IMR-90 (cell line): ENCODE data around the gene CDH15. TPM values are rescaled to one million over a fixed set of nuclear protein-coding genes. Genes with fewer than 3 reads are reported as not detected.

Experiments
- ATAC-seq: fragments of 200-7000 bp; cut with Tn5 transposase; 2 replicates; pipeline ENCODE4 v1.9.1; 2020; ENCODE audit warnings: low read depth, mild to moderate bottlenecking, moderate library complexity
- BruUV-seq: library from RNA; stranded (reverse); fragments of 400-500 nt; replicated peaks from 2 replicates; lab custom pipeline; 2021; lab: Mats Ljungman, UMichigan
- CTCF ChIA-PET: fragments of 300-600 bp; formaldehyde crosslinking; extraction: SDS; loops from one replicate; lab custom pipeline; 2021; ENCODE audit warnings: antibody characterized with exemption; lab: Yijun Ruan, JAX
- POLR2A ChIA-PET: fragments of 300-600 bp; sonication (Branson Sonifier 250); formaldehyde crosslinking; loops from one replicate; lab custom pipeline; 2022; ENCODE audit warnings: antibody characterized with exemption; ENCODE audit not compliant: unreplicated experiment; lab: Charles Lee
- DNase-seq: peaks from one replicate; pipeline ENCODE4 v3.0.0; 2013
- H2AFZ ChIP-seq: replicated peaks from 2 replicates; pipeline ENCODE3; 2013; ENCODE audit warnings: low read length, mild to moderate bottlenecking; ENCODE audit not compliant: poor library complexity
- H2AK5ac ChIP-seq: 2 replicates; pipeline ENCODE4 v1.6.1; 2013; ENCODE audit warnings: low read depth, low read length, inconsistent platforms
- H2AK9ac ChIP-seq: replicated peaks from 2 replicates; pipeline ENCODE3; 2013; ENCODE audit warnings: mild to moderate bottlenecking, low read depth, low read length, moderate library complexity; ENCODE audit not compliant: poor library complexity
- H2BK120ac ChIP-seq: 2 replicates; pipeline ENCODE4 v1.6.1; 2013; ENCODE audit warnings: low read depth, low read length, inconsistent platforms
- H2BK15ac ChIP-seq: 3 replicates; pipeline ENCODE4 v1.6.1; 2013; ENCODE audit warnings: low read depth, low read length, inconsistent platforms
- H2BK20ac ChIP-seq: 2 replicates; pipeline ENCODE4 v1.6.1; 2013; ENCODE audit warnings: low read depth, mild to moderate bottlenecking, inconsistent platforms, low read length, moderate library complexity
- H2BK5ac ChIP-seq: 2 replicates; pipeline ENCODE4 v1.6.1; 2013; ENCODE audit warnings: mild to moderate bottlenecking, low read depth, low read length, inconsistent platforms; ENCODE audit not compliant: poor library complexity, severe bottlenecking
- H3K14ac ChIP-seq: replicated peaks from 2 replicates; pipeline ENCODE4 v1.6.1; 2013; ENCODE audit warnings: low read depth, low read length, inconsistent platforms
- H3K18ac ChIP-seq: 2 replicates; pipeline ENCODE4 v1.6.1; 2013; ENCODE audit warnings: low read depth, low read length, control low read depth
- H3K23ac ChIP-seq: 2 replicates; pipeline ENCODE4 v1.6.1; 2013; ENCODE audit warnings: low read depth, low read length, inconsistent platforms
- H3K27ac ChIP-seq: 2 replicates; pipeline ENCODE4 v1.5.1; 2013; ENCODE audit warnings: mild to moderate bottlenecking, control low read depth, low read length; ENCODE audit not compliant: insufficient read depth
- H3K27me3 ChIP-seq: 2 replicates; pipeline ENCODE4 v1.6.1; 2013; ENCODE audit warnings: low read length; ENCODE audit not compliant: control insufficient read depth, insufficient read depth
- H3K36me3 ChIP-seq: 2 replicates; pipeline ENCODE4 v1.6.1; 2013; ENCODE audit warnings: low read length, mixed read lengths; ENCODE audit not compliant: control insufficient read depth, insufficient read depth
- H3K4ac ChIP-seq: 2 replicates; pipeline ENCODE4 v1.6.1; 2013; ENCODE audit warnings: low read depth, low read length, inconsistent platforms
- H3K4me1 ChIP-seq: 2 replicates; pipeline ENCODE4 v1.6.1; 2013; ENCODE audit warnings: low read length, mixed read lengths; ENCODE audit not compliant: control insufficient read depth, insufficient read depth
- H3K4me2 ChIP-seq: 2 replicates; pipeline ENCODE4 v1.6.1; 2013; ENCODE audit warnings: low read depth, mild to moderate bottlenecking, control low read depth, low read length, moderate library complexity
- H3K4me3 ChIP-seq: 2 replicates; pipeline ENCODE4 v1.5.1; 2013; ENCODE audit warnings: low read depth, mild to moderate bottlenecking, control low read depth, low read length, moderate library complexity; ENCODE audit not compliant: insufficient read depth
- H3K56ac ChIP-seq: 2 replicates; pipeline ENCODE4 v1.6.1; 2013; ENCODE audit warnings: low read length, inconsistent platforms; ENCODE audit not compliant: insufficient read depth; ENCODE audit errors: extremely low read depth
- H3K79me1 ChIP-seq, 2 experiments: 2 replicates each; pipeline ENCODE4 v1.6.1; 2013; ENCODE audit warnings: low read length in 2 of 2, inconsistent platforms in 1 of 2, low read depth in 1 of 2
- H3K9ac ChIP-seq: 2 replicates; pipeline ENCODE4 v1.6.1; 2013; ENCODE audit warnings: low read depth, low read length, control low read depth
- H3K9me1 ChIP-seq: 2 replicates; pipeline ENCODE4 v1.6.1; 2013; ENCODE audit warnings: low read length, inconsistent platforms; ENCODE audit not compliant: insufficient read depth
- H3K9me3 ChIP-seq: 2 replicates; pipeline ENCODE4 v1.6.1; 2013; ENCODE audit warnings: low read length; ENCODE audit not compliant: control insufficient read depth, insufficient read depth
- H4K20me1 ChIP-seq: 2 replicates; pipeline ENCODE4 v1.6.1; 2013; ENCODE audit warnings: low read length, inconsistent platforms; ENCODE audit not compliant: insufficient read depth
- H4K5ac ChIP-seq: 2 replicates; pipeline ENCODE4 v1.6.1; 2013; ENCODE audit warnings: mild to moderate bottlenecking, low read depth, low read length, control low read depth
- H4K8ac ChIP-seq, 2 experiments: 2 replicates each; pipeline ENCODE4 v1.6.1; 2013; ENCODE audit warnings: low read depth in 2 of 2, low read length in 2 of 2, control low read depth in 1 of 2, inconsistent platforms in 1 of 2
- H4K91ac ChIP-seq: 2 replicates; pipeline ENCODE4 v1.6.1; 2013; ENCODE audit warnings: low read depth, low read length, inconsistent platforms; ENCODE audit not compliant: insufficient read depth
- CHD1 ChIP-seq: IDR thresholded peaks from 2 replicates; pipeline ENCODE4 v1.6.1; 2012; ENCODE audit warnings: low read depth, low read length, improper control_type of control experiment
- FOS ChIP-seq: fragments of 150-350 bp; IDR thresholded peaks from 2 replicates; pipeline ENCODE4 v1.6.1; 2016; ENCODE audit warnings: low read depth, low read length
- MAZ ChIP-seq: IDR thresholded peaks from 2 replicates; pipeline ENCODE4 v1.6.1; 2012; ENCODE audit warnings: low read depth, mild to moderate bottlenecking, low read length, improper control_type of control experiment, moderate library complexity, borderline replicate concordance
- MXI1 ChIP-seq: IDR thresholded peaks from 2 replicates; pipeline ENCODE4 v1.6.1; 2012; ENCODE audit warnings: low read depth, mild to moderate bottlenecking, low read length, moderate library complexity, borderline replicate concordance
- NFE2L2 ChIP-seq: fragments of 150-350 bp; IDR thresholded peaks from 2 replicates; pipeline ENCODE4 v1.6.1; 2016; ENCODE audit warnings: low read depth, mild to moderate bottlenecking, low read length
- WGBS, 2 experiments: methylation state at CpG; one replicate each; pipeline versions ENCODE4 v1.1.5 to v1.1.7; 2013; ENCODE audit warnings: missing lambda C conversion rate in 2 of 2; ENCODE audit not compliant: insufficient read length in 1 of 2; ENCODE audit errors: extremely low coverage in 2 of 2; 5-methylcytosine and 5-hydroxymethylcytosine counted together
- dilution Hi-C: fragments of 300-500 bp; cut with HindIII; formaldehyde crosslinking; loops from one replicate; pipeline ENCODE4 v1.14.3; 2018; ENCODE audit warnings: low sequenced_read_pairs; ENCODE audit not compliant: unreplicated experiment
- in situ Hi-C: fragments of 300-500 bp; cut with MboI; formaldehyde crosslinking; loops from 3 replicates; pipeline ENCODE4 v1.14.3; 2019; ENCODE audit warnings: low sequenced_read_pairs, inconsistent platforms, mixed read lengths
- intact Hi-C: fragments of 100-400 bp; cut with micrococcal nuclease; formaldehyde crosslinking; loops from 2 replicates; pipeline ENCODE4 v1.10.0; 2022
- polyA plus RNA-seq, 3 experiments: library from polyadenylated mRNA; depleted of rRNA; stranded (reverse); fragments of >200 nt; gene quantifications; 2 replicates each; pipeline ENCODE4 v1.2.3, GENCODE V29; 2012; ENCODE audit warnings: low replicate concordance in 1 of 3
- total RNA-seq: library from RNA; depleted of rRNA; stranded (reverse); fragments of >200 nt; gene quantifications from 2 replicates; pipeline ENCODE4 v1.2.3, GENCODE V29; 2012
- TF ChIP-seq, protein P1 (sequence below): conservative IDR thresholded peaks from 2 replicates; pipeline ENCODE4 v1.5.1; 2012; ENCODE audit warnings: mild to moderate bottlenecking, low read depth, low read length, improper control_type of control experiment

Gene CDH15
- total and polyA plus RNA-seq, 2 of the 4 experiments (the other 2 are of a cell fraction), result 0.18 to 0.62 TPM

DNA sequence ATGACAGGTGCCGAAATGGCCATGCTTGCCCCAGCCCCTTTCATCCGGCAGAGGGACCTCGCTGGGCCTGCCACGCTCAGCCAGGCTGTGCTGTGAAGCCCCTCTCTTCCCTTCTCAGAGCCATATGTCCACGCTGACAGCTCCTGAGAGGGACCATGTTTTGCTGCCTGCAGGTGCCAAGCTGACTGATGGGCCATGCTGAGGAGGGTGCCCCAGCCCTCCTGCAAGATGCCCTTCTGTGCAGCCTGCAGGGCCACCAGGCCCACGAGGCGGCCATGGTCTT, 33.1 kb upstream of the CDH15 start:
- H2BK20ac ChIP-seq, result no peak overlapping the region
- no peak overlapping the region for H3K4ac ChIP-seq
- H3K56ac ChIP-seq, result no peak overlapping the region
- H3K79me1 ChIP-seq, result 0 out of 4 replicates have a peak, but pooled peaks cover 0 to 2% of the 10 kb centered on the region in 2 experiments
- no peak overlapping the region for H3K4me3 ChIP-seq
- H2BK15ac ChIP-seq, result no peak overlapping the region
- H4K91ac ChIP-seq, result no peak overlapping the region
- dilution Hi-C loops, result no loop called here
- no peaks in the 10 kb centered on the region for H3K9me3 ChIP-seq
- H3K23ac ChIP-seq, result no peak overlapping the region
- 74% methylated on average over 4 of the region's 7 CpGs; no CpG with 5 or more reads in 1 of the 2 experiments for WGBS, 2 experiments
- H3K9ac ChIP-seq, result no peak overlapping the region
- no peaks in the 10 kb centered on the region for H3K4me1 ChIP-seq
- no peak overlapping the region for H3K18ac ChIP-seq
- no peak overlapping the region for H4K8ac ChIP-seq
- H2BK120ac ChIP-seq, result no peak overlapping the region
- H4K20me1 ChIP-seq, result no peaks in the 10 kb centered on the region
- H3K36me3 ChIP-seq, result peaks cover 41% of the 10 kb centered on the region
- CTCF ChIA-PET, result no interaction called here
- no peak overlapping the region for H4K5ac ChIP-seq
- H2BK5ac ChIP-seq, result no peak overlapping the region
- intact Hi-C loops, result no loop called here
- H2AFZ ChIP-seq, result no peak overlapping the region
- H3K4me2 ChIP-seq, result no peak overlapping the region
- H2AK5ac ChIP-seq, result no peak overlapping the region
- no peak overlapping the region for H2AK9ac ChIP-seq
- H3K14ac ChIP-seq, result no peak overlapping the region
- POLR2A ChIA-PET, result no interaction called here
- in situ Hi-C loops, result no loop called here
- no peaks in the 10 kb centered on the region for H3K9me1 ChIP-seq
- DNase-seq (no peak), ATAC-seq (no peak)
- H3K27ac ChIP-seq, result no peak overlapping the region
- TF ChIP-seq NFE2L2 (no peak), FOS (no peak), MAZ (no peak), CHD1 (no peak), MXI1 (no peak)
- TF ChIP-seq, protein P1, sequence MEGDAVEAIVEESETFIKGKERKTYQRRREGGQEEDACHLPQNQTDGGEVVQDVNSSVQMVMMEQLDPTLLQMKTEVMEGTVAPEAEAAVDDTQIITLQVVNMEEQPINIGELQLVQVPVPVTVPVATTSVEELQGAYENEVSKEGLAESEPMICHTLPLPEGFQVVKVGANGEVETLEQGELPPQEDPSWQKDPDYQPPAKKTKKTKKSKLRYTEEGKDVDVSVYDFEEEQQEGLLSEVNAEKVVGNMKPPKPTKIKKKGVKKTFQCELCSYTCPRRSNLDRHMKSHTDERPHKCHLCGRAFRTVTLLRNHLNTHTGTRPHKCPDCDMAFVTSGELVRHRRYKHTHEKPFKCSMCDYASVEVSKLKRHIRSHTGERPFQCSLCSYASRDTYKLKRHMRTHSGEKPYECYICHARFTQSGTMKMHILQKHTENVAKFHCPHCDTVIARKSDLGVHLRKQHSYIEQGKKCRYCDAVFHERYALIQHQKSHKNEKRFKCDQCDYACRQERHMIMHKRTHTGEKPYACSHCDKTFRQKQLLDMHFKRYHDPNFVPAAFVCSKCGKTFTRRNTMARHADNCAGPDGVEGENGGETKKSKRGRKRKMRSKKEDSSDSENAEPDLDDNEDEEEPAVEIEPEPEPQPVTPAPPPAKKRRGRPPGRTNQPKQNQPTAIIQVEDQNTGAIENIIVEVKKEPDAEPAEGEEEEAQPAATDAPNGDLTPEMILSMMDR, result no peak
- no TSS peak for BruUV-seq
- H3K27me3 ChIP-seq, result no peaks in the 10 kb centered on the region
